OCI-LY1 (cell line): ENCODE measurements around the gene CLN6.

ENCODE experiments used
- H2AFZ ChIP-seq: fragments of 200-600 bp; sonication (generic), shearing (Covaris generic); 2 replicates; pipeline ENCODE4 v1.6.0; 2014; ENCODE audit warnings: antibody characterized with exemption, mild to moderate bottlenecking, low read length
- H3F3A ChIP-seq: fragments of 200-600 bp; sonication (generic), shearing (Covaris generic); 2 replicates; pipeline ENCODE4 v1.6.0; 2014; ENCODE audit warnings: mild to moderate bottlenecking, antibody characterized with exemption, low read length, moderate library complexity; ENCODE audit not compliant: insufficient read depth
- H3K27ac ChIP-seq: fragments of 200-600 bp; sonication (generic); 2 replicates; pipeline ENCODE4 v1.5.1; 2014; ENCODE audit warnings: low read length, mixed run types, mild to moderate bottlenecking, low read depth; ENCODE audit not compliant: poor library complexity, severe bottlenecking
- H3K27me3 ChIP-seq: fragments of 200-600 bp; sonication (generic); 2 replicates; pipeline ENCODE4 v1.6.0; 2014; ENCODE audit warnings: antibody characterized with exemption, mild to moderate bottlenecking, low read length, moderate library complexity; ENCODE audit not compliant: insufficient read depth
- H3K36me3 ChIP-seq: fragments of 200-600 bp; sonication (generic); 2 replicates; pipeline ENCODE4 v1.6.1; 2014; ENCODE audit warnings: mild to moderate bottlenecking, antibody characterized with exemption, low read length, moderate library complexity, mixed read lengths; ENCODE audit not compliant: insufficient read depth
- H3K4me1 ChIP-seq: fragments of 200-600 bp; sonication (generic); 2 replicates; pipeline ENCODE4 v1.5.1; 2014; ENCODE audit warnings: mild to moderate bottlenecking, low read length, moderate library complexity; ENCODE audit not compliant: insufficient read depth, severe bottlenecking
- H3K4me2 ChIP-seq: fragments of 200-600 bp; sonication (generic), shearing (Covaris generic); 2 replicates; pipeline ENCODE4 v1.6.1; 2014; ENCODE audit warnings: low read length
- H3K4me3 ChIP-seq: fragments of 200-600 bp; sonication (generic); 2 replicates; pipeline ENCODE4 v1.5.1; 2014; ENCODE audit warnings: low read length, low read depth, mild to moderate bottlenecking, mixed read lengths; ENCODE audit not compliant: poor library complexity, severe bottlenecking
- H3K79me2 ChIP-seq: fragments of 200-600 bp; shearing (Covaris generic); 2 replicates; pipeline ENCODE4 v1.6.1; 2016; ENCODE audit warnings: mixed run types, low read length, mixed read lengths; ENCODE audit not compliant: insufficient read depth
- H3K9ac ChIP-seq: fragments of 200-600 bp; sonication (generic), shearing (Covaris generic); 2 replicates; pipeline ENCODE4 v1.6.1; 2014; ENCODE audit warnings: mild to moderate bottlenecking, low read length, mixed read lengths
- H3K9me2 ChIP-seq: fragments of 200-600 bp; sonication (generic), shearing (Covaris generic); 2 replicates; pipeline ENCODE4 v1.6.1; 2014; ENCODE audit warnings: low read depth, mild to moderate bottlenecking, low read length, mixed read lengths
- H3K9me3 ChIP-seq: fragments of 200-600 bp; shearing (Covaris generic); 2 replicates; pipeline ENCODE4 v1.6.1; 2014; ENCODE audit warnings: low read length, mixed read lengths
- H4K20me1 ChIP-seq: fragments of 200-600 bp; sonication (generic), shearing (Covaris generic); 2 replicates; pipeline ENCODE4 v1.6.0; 2016; ENCODE audit warnings: mild to moderate bottlenecking, low read length; ENCODE audit not compliant: insufficient read depth
- CTCF ChIP-seq: fragments of 200-600 bp; sonication (generic), shearing (Covaris generic); IDR thresholded peaks from 2 replicates; pipeline ENCODE4 v1.5.1; 2017; ENCODE audit warnings: mild to moderate bottlenecking, antibody characterized with exemption, low read length, moderate library complexity, mixed read lengths
- EZH2 ChIP-seq: fragments of 200-600 bp; sonication (generic), shearing (Covaris generic); IDR thresholded peaks from 2 replicates; pipeline ENCODE4 v1.8.0; 2017; ENCODE audit warnings: borderline replicate concordance, mixed run types, mild to moderate bottlenecking, antibody characterized with exemption, low read length, moderate library complexity, mixed read lengths

Gene CLN6

GRCh38 chr15:68184616-68185480 lies 44.7 kb downstream of the CLN6 start:
- Histone ChIP-seq H3K4me3 (no peak overlapping the region), H3K9me3 (no peaks in the 10 kb centered on the region), H3K4me1 (peaks cover 31% of the 10 kb centered on the region), H3K36me3 (peaks cover 83% of the 10 kb centered on the region), H3K4me2 (no peak overlapping the region), H3K9ac (no peak overlapping the region), H3K79me2 (no peaks in the 10 kb centered on the region), H3F3A (no peaks in the 10 kb centered on the region), H3K27ac (no peak overlapping the region), H3K9me2 (no peaks in the 10 kb centered on the region), H2AFZ (no peak overlapping the region), H3K27me3 (no peaks in the 10 kb centered on the region), H4K20me1 (no peaks in the 10 kb centered on the region)
- no peak for TF ChIP-seq EZH2
- TF ChIP-seq CTCF, result no peak

GRCh38 chr15:68183616-68184315 lies 45.8 kb downstream of the CLN6 start:
- Histone ChIP-seq H2AFZ (no peak overlapping the region), H4K20me1 (no peaks in the 10 kb centered on the region), H3K9me2 (no peaks in the 10 kb centered on the region), H3K9me3 (no peaks in the 10 kb centered on the region), H3K4me2 (no peak overlapping the region), H3K27ac (no peak overlapping the region), H3K9ac (no peak overlapping the region), H3F3A (no peaks in the 10 kb centered on the region), H3K27me3 (no peaks in the 10 kb centered on the region), H3K4me3 (no peak overlapping the region), H3K4me1 (peaks cover 20% of the 10 kb centered on the region), H3K36me3 (peaks cover 78% of the 10 kb centered on the region), H3K79me2 (no peaks in the 10 kb centered on the region)
- TF ChIP-seq CTCF (no peak), EZH2 (no peak)

- Histone ChIP-seq H3K79me2 (no peaks in the 10 kb centered on the region), H3K36me3 (peaks cover 74% of the 10 kb centered on the region), H3K4me3 (no peak overlapping the region), H3K9me3 (no peaks in the 10 kb centered on the region), H3K9ac (no peak overlapping the region), H3K27ac (no peak overlapping the region), H3K4me2 (no peak overlapping the region), H2AFZ (no peak overlapping the region), H3K4me1 (no peaks in the 10 kb centered on the region), H3K27me3 (no peaks in the 10 kb centered on the region), H4K20me1 (no peaks in the 10 kb centered on the region), H3K9me2 (no peaks in the 10 kb centered on the region), H3F3A (no peaks in the 10 kb centered on the region)
- no peak for TF ChIP-seq CTCF
- no peak for TF ChIP-seq EZH2
Measured at GRCh38 chr15:68177742-68178141, 51.8 kb downstream of the CLN6 start.
